HG03460 (cell line): ENCODE data around the gene VAPB.
"Not testable (repeated sequence)": the region's sequence is repeated elsewhere in the genome, so short reads cannot be mapped to it uniquely, and the experiment has no call there.

Experiments
- ATAC-seq: cut with Tn5 transposase; IDR thresholded peaks from one replicate; pipeline ENCODE4 v1.9.1; 2021; ENCODE audit not compliant: unreplicated experiment

Gene VAPB

DNA sequence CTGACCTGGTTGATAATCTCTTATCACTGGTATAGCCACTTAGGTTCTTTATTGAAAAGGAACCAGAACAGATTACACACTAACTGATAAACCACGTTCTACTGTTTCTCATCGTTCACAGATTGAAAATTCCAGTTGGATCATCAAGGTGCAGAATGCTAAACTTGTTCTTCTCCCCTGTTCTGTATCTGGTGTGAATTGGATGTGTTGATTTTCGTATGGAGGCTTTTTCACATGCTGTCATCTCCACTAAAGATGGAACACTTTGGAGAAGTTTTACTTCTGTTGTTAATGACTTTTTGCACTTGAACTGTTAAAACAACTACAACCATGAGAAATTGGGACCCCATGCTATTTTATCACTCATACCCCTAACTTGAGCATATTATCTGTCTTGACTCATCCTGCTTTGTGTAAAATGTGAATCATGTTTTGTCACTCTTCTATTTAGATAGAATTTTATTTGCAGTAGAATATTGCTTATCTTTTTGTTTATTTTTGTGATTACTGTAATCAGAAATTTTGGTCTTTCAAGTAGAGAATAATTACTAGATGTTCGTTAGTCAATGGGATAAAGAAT, 17.5 kb downstream of the VAPB start:
- no peak for ATAC-seq

DNA sequence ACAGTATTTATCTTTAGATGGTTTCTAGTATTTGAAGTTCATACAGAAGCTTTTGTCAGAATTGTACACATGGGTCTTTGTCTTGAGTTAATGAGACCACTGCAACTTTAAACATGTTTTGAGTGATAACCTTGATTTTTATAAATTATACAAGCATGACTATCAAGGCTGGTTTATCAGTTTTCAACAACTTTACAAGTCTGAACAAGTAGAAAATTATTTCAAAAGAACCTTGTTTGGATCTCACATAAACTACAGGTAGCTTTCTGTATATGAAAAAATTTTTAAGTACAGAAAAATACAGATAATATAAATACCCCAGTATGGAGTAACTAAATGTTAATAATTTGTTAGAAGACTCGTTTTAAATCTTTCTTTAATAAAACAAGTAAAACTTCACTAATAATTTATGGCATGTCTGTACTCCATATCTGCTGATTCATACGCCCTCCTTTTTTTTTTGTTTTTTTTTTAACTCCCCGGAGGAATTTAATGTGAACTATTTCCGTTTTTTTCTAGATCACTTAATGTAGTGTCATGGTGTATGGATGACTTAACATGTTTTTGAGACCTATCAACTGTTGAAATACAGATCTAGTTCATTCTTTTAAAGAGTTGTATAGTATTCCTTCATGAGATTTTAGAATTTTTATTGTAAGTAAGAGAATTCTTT, 18.3 kb downstream of the VAPB start:
- no peak for ATAC-seq

DNA sequence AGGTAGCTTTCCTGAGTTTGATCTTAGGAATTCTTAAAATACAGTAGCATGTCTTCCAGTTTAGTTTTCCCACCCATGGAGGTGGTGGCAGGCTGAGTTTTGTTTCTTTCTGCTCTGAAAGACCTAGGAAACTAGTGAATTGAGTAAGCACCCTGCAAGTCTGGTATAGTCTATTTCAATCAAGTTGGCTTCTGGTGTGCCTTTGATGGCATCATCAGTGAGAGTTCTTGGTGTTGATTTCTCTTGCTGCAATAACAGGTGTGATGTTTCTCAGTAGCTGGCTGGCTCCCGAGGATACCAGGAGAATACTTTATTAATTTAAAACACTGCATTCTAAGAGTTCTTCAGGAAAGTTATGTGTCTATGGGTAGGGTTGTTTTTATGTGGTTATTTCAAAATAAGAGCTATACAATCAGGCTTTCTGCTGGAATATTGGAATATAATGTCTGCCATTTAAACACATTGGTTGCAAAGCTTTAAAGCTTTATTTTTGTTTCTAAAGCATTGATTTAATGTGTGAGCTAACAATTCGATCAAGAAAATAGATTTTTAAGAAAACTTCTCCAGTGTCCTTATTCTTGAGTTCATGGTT, 19.0 kb downstream of the VAPB start:
- peak; percentile 65 for ATAC-seq

- no peak for ATAC-seq
Observed at GRCh38 chr20:58408603-58409246, 19.7 kb downstream of the VAPB start.

- not testable (repeated sequence) for ATAC-seq
Observed at GRCh38 chr20:58414216-58414615, 25.2 kb downstream of the VAPB start.

GRCh38 chr20:58414786-58415185, 25.8 kb downstream of the VAPB start:
- ATAC-seq = not testable (repeated sequence)

GRCh38 chr20:58416057-58416456, 27.0 kb downstream of the VAPB start:
- no peak for ATAC-seq

- ATAC-seq = no peak
Observed at GRCh38 chr20:58416835-58417234, 27.8 kb downstream of the VAPB start.

- ATAC-seq = no peak
Observed at GRCh38 chr20:58417438-58417837, 28.4 kb downstream of the VAPB start.

DNA sequence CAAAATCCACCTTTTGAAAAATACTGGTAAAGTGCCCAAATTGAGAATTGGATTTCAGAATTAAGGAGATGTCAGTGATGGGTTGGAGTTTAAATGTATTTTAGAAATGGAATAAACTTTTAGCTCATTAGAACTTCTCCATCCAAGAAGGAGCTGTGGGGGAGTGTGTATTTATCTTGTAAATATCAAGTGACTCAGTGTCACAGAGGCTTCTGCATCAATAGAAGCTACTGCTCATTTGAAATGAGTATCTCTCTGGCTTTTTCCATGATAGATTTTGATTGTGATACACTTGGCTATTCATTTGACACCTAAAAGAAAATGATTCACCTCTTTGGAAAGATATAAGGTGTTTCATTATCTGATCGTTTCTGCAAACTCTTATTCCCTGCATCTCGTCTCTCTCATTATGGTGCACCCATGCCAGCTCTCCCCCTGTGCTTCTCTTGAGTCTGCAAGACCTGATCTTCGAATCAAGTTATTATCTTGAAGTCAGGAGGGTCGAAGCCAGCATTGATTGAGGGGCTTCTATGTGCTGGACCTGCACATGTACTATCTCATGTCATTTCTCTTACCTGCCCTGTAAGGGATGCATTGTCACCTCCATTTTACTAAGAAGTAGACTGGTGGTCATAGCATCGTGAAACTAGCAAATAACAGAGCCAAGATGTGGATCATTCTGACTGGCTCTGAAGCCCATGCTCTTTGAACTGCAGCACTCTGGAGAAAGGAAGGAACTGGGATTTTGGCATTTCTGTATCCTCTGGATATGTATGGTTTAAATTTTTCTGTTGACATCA, 30.1 kb downstream of the VAPB start:
- ATAC-seq = no peak

- no peak for ATAC-seq
Observed at GRCh38 chr20:58420798-58421496, 31.9 kb downstream of the VAPB start.

- ATAC-seq = no peak
Observed at GRCh38 chr20:58421497-58421850, 32.4 kb downstream of the VAPB start.

DNA sequence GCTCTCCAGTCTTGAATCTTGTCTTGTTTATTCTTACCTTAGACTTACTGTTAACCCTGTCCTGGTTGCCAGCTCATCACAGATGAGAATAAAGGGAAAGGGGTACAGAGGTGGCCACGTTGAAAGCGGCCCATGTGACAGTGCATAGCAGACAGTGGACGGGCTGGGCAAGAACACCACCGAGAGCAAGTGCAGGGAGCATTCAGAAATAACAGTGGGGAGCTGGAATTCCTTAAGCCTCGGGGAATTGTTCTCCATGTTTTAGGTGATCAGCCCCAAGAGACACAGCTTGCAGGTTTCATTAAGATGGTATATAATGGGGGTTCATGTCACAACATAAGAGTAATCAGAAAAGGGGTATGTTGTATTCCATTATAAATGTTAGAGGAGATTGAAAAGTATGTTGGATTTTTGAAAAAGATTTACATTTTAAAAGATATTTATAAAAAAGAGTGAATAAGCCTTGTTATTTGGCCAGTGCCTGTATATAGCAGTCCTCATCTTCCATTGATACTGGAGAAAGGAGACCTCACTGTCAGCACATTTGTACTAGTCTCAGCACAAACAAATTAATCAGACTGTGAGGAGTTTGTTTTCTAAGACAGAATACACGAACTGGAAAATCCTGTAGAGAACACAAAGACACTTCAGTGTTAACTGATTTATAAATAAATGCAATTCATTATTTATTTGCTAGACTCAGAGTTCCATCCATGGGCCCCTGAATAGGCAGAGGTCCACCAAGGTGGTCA, 35.4 kb downstream of the VAPB start:
- no peak for ATAC-seq

GRCh38 chr20:58427571-58427970, 38.5 kb downstream of the VAPB start:
- ATAC-seq = not testable (repeated sequence)

DNA sequence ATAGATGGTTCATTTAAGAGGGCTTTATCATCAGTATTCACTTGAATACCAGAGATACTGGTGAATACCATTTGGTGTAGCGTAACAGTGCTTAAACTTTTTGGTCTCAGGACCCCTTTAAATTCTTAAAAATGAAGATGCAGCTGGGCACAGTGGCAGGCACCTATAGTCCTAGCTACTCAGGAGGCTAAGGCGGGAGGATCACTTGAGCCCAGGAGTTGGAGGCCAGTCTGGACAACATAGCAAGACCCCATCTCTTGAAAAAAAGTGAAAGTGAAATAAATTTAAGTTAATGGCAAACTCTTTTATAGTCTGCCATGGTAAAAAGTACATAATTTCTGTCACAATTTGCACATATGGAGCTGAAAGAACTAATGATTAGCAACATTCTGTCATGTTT, 39.3 kb downstream of the VAPB start:
- ATAC-seq = no peak

DNA sequence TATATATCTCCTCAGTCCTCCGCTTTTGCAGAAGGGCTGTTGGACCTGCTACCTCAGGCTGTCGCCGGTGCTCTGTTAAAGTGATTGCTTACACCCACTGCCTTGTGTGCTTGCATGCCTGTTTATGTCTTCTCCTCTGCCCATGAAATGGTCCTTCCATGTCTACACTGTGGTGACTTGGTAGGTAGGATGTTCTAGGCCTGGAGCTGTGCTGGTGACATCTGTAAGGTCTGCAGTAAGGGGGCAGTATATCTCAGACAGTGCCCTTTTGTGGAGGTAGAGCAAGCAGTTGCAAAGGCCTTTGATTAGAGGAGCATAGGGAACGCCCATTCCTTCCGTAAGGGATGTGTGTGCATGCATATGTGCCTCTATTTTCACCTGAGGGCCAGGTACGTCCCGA, 40.3 kb downstream of the VAPB start:
- no peak for ATAC-seq

DNA sequence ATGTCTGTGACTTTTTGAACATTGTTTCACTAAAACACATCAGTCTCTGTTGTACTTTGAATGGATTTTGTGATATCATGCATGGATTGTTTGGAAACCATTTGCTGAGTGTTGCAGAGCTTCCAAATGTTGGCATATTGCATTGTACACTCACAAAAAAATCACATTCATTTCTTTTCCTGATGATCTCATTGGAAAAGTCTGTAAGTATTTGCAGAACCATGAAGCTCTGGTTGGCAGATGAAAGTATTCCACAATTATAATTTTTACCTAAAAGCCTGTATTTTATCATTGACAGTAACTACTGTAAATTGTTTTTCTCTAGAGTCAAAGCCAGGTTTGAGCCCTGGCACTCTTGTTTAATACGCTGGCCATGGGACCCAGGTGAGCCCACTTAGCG, 42.1 kb downstream of the VAPB start:
- no peak for ATAC-seq

GRCh38 chr20:58432186-58432954, 43.3 kb downstream of the VAPB start:
- no peak for ATAC-seq

DNA sequence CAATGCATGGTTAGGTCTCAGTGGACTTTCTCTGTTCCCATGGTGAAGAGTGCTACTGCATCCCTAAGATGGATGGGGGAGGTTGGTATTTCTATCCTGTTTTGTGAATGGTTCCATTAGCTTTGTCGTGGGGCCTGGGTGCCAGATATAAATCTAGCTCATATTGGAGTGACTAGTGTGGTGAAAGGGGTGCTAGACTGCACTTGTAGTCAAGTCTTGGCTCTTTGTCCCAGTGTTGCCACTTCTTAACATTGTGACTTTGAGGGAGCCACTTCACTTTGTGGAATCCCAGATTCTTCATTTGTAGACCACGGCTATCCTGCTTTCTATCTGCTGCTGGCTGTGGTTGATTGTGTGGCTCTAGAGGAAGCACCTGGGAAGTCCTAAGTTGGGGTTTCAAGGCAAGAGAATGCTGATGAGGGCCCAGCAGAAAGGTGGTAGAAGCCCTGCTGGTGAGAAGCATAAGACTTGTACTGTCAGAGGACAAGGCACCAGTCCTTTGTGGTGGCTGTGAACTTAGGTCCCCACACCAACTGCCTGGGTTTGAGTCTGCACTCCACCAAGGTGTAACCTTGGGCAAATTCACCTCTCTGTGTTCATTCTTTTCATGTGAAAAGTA, 44.1 kb downstream of the VAPB start:
- no peak for ATAC-seq
